SK-N-MC (cell line): ENCODE results near the gene PRR5L.
A peak's percentile ranks its signal among the peaks of the same experiment; 100 is the strongest.

Experiments
- DNase-seq: peaks from one replicate; pipeline ENCODE4 v3.0.0-alpha.2; 2011; ENCODE audit warnings: low read depth, low spot score
- H3K27ac ChIP-seq: fragments of 200-600 bp; sonication (generic); 2 replicates; pipeline ENCODE4 v1.5.1; 2016; ENCODE audit warnings: mixed run types
- H3K36me3 ChIP-seq: fragments of 200-600 bp; sonication (generic); 2 replicates; pipeline ENCODE4 v1.6.1; 2017; ENCODE audit warnings: antibody characterized with exemption, low read length, mixed read lengths; ENCODE audit not compliant: insufficient read depth
- H3K4me3 ChIP-seq: fragments of 200-600 bp; sonication (generic); 2 replicates; pipeline ENCODE4 v1.5.1; 2016
- H3K9ac ChIP-seq: fragments of 200-600 bp; sonication (generic); 2 replicates; pipeline ENCODE4 v1.8.0; 2017; ENCODE audit warnings: mixed run types, mixed read lengths; ENCODE audit not compliant: insufficient read length
- H3K9me3 ChIP-seq: fragments of 200-600 bp; sonication (generic); 2 replicates; pipeline ENCODE4 v1.6.1; 2017; ENCODE audit warnings: low read depth, mild to moderate bottlenecking, antibody characterized with exemption, low read length, moderate library complexity, mixed read lengths
- EZH2 ChIP-seq: fragments of 200-600 bp; sonication (generic); IDR thresholded peaks from one replicate; pipeline ENCODE4 v1.6.1; 2017; ENCODE audit warnings: antibody characterized with exemption
- FOXP2 ChIP-seq: optimal IDR thresholded peaks from 2 replicates; pipeline ENCODE3; 2011; ENCODE audit warnings: mild to moderate bottlenecking, moderate library complexity; ENCODE audit not compliant: insufficient read depth; ENCODE audit errors: extremely low read length, control extremely low read depth
- POLR2AphosphoS5 ChIP-seq: IDR thresholded peaks from 2 replicates; pipeline ENCODE4 v1.6.1; 2012; ENCODE audit warnings: mild to moderate bottlenecking, low read depth, low read length, borderline replicate concordance

PRR5L gene

GRCh38 chr11:36452236-36452940 is 156.3 kb downstream of the PRR5L start:
- peak overlapping the region; percentile 14; the same call in 1 of the 2 replicates for H3K27ac ChIP-seq
- H3K36me3 ChIP-seq: peaks cover 97% of the 10 kb centered on the region
- no peak for DNase-seq
- no peaks in the 10 kb centered on the region for H3K9me3 ChIP-seq
- no peak overlapping the region for H3K9ac ChIP-seq
- no peak overlapping the region for H3K4me3 ChIP-seq
- no peak for TF ChIP-seq FOXP2
- no peak for TF ChIP-seq EZH2
- TF ChIP-seq POLR2AphosphoS5: no peak

- H3K9me3 ChIP-seq: no peaks in the 10 kb centered on the region
- peaks cover 91% of the 10 kb centered on the region for H3K36me3 ChIP-seq
- H3K4me3 ChIP-seq: no peak overlapping the region
- H3K9ac ChIP-seq: no peak overlapping the region
- no peak for DNase-seq
- H3K27ac ChIP-seq: peak overlapping the region; percentile 14; the same call in 1 of the 2 replicates
- TF ChIP-seq EZH2 (no peak), POLR2AphosphoS5 (no peak), FOXP2 (no peak)
These were observed 156.9 kb downstream of the PRR5L start for GRCh38 chr11:36452961-36453360.

GRCh38 chr11:36453678-36454077 is 157.6 kb downstream of the PRR5L start:
- DNase-seq: no peak

DNA sequence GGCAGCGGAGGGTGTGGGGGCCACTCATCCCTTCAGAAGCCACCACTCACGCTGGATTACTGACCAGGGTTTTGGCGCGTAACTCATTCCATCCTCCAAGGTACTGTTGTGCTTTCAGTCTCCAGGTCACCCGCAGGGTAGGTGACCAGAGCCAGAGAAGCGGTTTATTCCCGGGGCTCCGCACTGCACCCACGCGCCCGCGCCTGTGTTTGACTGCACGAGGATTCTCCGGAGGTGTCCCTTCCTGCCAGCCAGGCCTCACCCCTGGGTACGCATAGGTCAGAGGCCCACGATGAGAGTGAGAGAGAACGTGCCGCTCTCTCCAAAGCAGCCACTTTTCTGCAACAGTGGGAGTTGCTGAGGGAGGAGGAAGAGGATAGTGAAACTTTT is 158.5 kb downstream of the PRR5L start:
- Histone ChIP-seq H3K27ac (no peak overlapping the region), H3K36me3 (peaks cover 75% of the 10 kb centered on the region), H3K9ac (no peak overlapping the region), H3K9me3 (no peaks in the 10 kb centered on the region), H3K4me3 (no peak overlapping the region)
- no peak for DNase-seq
- TF ChIP-seq POLR2AphosphoS5: no peak
- TF ChIP-seq EZH2: no peak

More at GRCh38 chr11:36453678-36454077, 157.6 kb downstream of the PRR5L start:
- peaks cover 84% of the 10 kb centered on the region for H3K36me3 ChIP-seq
- TF ChIP-seq FOXP2 (no peak), EZH2 (no peak), POLR2AphosphoS5 (no peak)
- H3K9ac ChIP-seq: no peak overlapping the region
- H3K27ac ChIP-seq: no peak overlapping the region
- no peak overlapping the region for H3K4me3 ChIP-seq
- H3K9me3 ChIP-seq: no peaks in the 10 kb centered on the region

GRCh38 chr11:36454941-36455631 is 159.0 kb downstream of the PRR5L start:
- peaks cover 70% of the 10 kb centered on the region for H3K36me3 ChIP-seq
- H3K27ac ChIP-seq: peak overlapping the region; percentile 36; the same call in 1 of the 2 replicates
- no peaks in the 10 kb centered on the region for H3K9me3 ChIP-seq
- TF ChIP-seq FOXP2 (no peak), EZH2 (no peak), POLR2AphosphoS5 (no peak)
- no peak overlapping the region for H3K4me3 ChIP-seq
- H3K9ac ChIP-seq: no peak overlapping the region
- no peak for DNase-seq

DNA sequence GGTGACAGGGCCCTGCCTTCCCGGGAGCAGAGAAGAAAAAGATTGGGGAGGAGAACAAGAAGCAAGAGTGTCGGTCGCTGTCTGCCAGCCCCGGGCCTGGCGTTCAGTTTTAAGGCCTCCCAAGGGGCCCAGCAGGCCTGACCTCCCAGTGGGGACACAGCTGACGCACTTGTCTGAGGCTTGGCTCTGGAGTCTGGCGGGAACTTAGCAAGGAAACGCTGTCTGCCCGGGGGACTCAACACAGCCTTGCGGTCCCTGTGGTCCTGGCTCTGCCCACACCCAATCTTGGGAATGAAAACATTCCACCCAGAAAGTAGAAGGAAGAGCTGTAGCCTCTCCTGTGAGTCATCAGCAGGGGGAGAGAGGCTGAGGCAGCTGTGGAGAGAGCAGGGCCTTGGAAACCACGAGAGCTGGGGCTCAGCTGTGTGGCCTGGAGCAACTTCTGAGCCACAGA is 159.6 kb downstream of the PRR5L start:
- TF ChIP-seq POLR2AphosphoS5 (no peak), EZH2 (no peak), FOXP2 (no peak)
- Histone ChIP-seq H3K9ac (no peak overlapping the region), H3K9me3 (no peaks in the 10 kb centered on the region), H3K36me3 (peaks cover 69% of the 10 kb centered on the region), H3K4me3 (no peak overlapping the region), H3K27ac (peak overlapping the region; percentile 36; the same call in 1 of the 2 replicates)
- no peak for DNase-seq

DNA sequence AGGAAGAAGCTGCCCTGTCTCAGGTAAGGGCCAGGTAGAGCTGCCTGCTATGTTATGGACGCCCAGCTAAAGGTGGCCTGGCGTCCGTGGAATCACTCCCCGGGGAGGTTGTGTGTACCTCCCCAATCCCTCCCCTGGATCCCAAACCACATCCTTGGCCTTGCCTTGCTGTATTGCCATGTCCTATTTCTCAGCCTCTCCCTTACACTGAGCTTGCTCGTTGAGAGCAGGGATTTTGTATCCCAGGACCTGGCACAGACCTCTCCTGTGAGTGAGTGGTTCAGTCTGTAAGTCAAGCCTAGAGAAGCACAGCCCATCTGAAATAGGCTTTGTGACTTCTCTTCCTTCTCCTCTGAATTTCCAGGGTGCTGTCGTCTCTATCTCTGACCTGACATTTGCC is 160.1 kb downstream of the PRR5L start:
- TF ChIP-seq FOXP2 (no peak), POLR2AphosphoS5 (no peak), EZH2 (no peak)
- no peak for DNase-seq
- Histone ChIP-seq H3K9me3 (no peaks in the 10 kb centered on the region), H3K27ac (no peak overlapping the region), H3K36me3 (peaks cover 68% of the 10 kb centered on the region), H3K9ac (no peak overlapping the region), H3K4me3 (no peak overlapping the region)

GRCh38 chr11:36458129-36458915 is 162.2 kb downstream of the PRR5L start:
- H3K36me3 ChIP-seq: peaks cover 63% of the 10 kb centered on the region
- H3K9me3 ChIP-seq: no peaks in the 10 kb centered on the region
- TF ChIP-seq POLR2AphosphoS5: no peak
- no peak for TF ChIP-seq FOXP2
- TF ChIP-seq EZH2: no peak
- H3K4me3 ChIP-seq: no peak overlapping the region
- H3K27ac ChIP-seq: no peak overlapping the region
- H3K9ac ChIP-seq: no peak overlapping the region
- no peak for DNase-seq
